Endothelial cell of umbilical vein (primary cell): Measurements from ENCODE around the gene ESRRA.
A peak's percentile ranks its signal among the peaks of the same experiment; 100 is the strongest.

Experiments used
- POLR2AphosphoS5 ChIP-seq: IDR thresholded peaks from 2 replicates; pipeline ENCODE4 v1.6.1; 2012; ENCODE audit warnings: low read depth, mild to moderate bottlenecking, control low read depth, low read length, moderate library complexity; ENCODE audit not compliant: insufficient read depth
- TF ChIP-seq, protein P1 (sequence below), 2 donors: IDR thresholded peaks; 1 replicate in 1 of 2; 2 replicates in 1 of 2; pipeline ENCODE4 v1.5.1; 2011; ENCODE audit warnings: low read length in 2 of 2, mild to moderate bottlenecking in 2 of 2, moderate library complexity in 2 of 2, control low read depth in 1 of 2, inconsistent platforms in 1 of 2, low read depth in 1 of 2; ENCODE audit not compliant: insufficient read depth in 1 of 2; ENCODE audit errors: extremely low read depth in 1 of 2

DNA sequence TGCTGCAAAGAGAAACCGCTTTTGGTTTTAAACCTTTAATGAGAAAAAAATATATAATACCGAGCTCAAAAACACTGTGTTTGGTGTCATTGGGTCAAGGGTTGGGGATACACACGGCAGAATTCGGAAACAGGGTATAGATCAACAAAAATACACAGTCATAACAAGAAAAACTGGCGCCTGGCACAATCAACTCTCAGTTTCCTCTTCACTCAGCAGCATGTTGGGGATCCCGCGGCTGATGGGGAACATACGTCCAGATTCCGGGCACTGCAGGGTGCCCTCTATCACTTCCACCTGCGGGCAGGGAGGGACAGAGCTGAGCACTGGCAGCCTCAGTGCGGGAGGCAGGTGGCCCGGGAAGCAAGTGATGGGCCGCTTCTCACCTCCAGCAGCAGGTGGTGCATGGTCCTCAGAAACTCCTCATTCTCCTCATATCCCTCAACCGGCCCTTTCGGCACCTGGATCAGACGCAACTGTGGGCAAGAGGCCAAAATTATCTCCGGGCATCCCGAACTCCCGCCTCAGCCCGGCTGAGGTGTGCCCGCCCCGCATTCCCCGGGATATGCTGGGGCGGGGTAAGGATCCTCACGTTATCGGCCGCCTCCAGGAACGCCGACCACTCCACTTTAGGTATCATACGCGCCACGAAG is 11.5 kb downstream of the ESRRA start:
- TF ChIP-seq, protein P1, sequence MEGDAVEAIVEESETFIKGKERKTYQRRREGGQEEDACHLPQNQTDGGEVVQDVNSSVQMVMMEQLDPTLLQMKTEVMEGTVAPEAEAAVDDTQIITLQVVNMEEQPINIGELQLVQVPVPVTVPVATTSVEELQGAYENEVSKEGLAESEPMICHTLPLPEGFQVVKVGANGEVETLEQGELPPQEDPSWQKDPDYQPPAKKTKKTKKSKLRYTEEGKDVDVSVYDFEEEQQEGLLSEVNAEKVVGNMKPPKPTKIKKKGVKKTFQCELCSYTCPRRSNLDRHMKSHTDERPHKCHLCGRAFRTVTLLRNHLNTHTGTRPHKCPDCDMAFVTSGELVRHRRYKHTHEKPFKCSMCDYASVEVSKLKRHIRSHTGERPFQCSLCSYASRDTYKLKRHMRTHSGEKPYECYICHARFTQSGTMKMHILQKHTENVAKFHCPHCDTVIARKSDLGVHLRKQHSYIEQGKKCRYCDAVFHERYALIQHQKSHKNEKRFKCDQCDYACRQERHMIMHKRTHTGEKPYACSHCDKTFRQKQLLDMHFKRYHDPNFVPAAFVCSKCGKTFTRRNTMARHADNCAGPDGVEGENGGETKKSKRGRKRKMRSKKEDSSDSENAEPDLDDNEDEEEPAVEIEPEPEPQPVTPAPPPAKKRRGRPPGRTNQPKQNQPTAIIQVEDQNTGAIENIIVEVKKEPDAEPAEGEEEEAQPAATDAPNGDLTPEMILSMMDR (IDR thresholded peaks at IDR 0.05; ENCODE audit: extremely low read depth in 1 of 2, insufficient read depth in 1 of 2, low read depth in 1 of 2, low read length in 2 of 2) = peak in 1 of 2 donors; percentile 20
- no peak for TF ChIP-seq POLR2AphosphoS5
